ENCODE data around the gene C21orf91.

The C21orf91 gene

DNA sequence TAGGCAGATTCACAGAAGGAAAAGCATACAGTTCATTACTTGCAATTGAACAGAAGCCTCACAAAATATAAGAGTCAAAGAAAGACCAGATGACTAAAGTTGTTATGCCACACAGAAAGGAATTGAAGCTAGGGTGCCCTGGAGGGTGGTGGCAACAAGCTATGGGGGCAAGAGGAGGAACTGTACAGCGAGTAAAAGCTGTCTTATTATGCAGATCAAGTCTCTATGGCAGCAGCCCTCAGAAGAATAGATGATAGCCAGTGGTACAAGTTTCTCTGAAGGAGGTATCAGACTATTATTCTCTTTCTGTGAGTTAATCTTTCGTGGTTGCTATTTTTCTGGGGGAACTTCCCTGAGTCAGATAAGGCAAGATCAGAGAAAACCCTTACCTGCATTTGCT lies 72.2 kb downstream of the C21orf91 start:
- FAIRE-seq (no peak), DNase-seq (ENCODE audit: insufficient read length, low spot score) (no peak)
- no peak for TF ChIP-seq POLR2A (IDR thresholded peaks at IDR 0.05; ENCODE audit: low read depth, low read length)

DNA sequence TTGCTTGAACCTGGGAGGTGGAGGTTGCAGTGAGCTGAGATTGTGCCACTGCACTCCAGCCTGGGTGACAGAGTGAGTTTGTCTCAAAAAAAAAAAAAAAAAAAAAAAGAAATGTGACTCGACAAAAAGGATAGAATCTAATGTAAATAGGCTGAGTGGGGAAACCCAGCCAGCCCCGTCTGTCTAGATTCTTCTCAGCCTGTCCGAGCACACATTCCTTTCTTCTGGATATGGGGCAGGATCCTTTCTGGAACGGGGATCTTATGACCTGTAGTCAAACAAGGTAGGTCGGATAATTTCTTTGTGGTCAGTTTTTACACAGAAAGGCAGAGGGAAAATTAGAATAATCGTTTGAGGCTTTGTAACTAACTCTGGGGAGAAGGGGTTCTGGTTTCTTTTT lies 74.1 kb downstream of the C21orf91 start:
- no peak for TF ChIP-seq POLR2A (IDR thresholded peaks at IDR 0.05; ENCODE audit: low read depth, low read length)
- FAIRE-seq (no peak), DNase-seq (ENCODE audit: insufficient read length, low spot score) (no peak)

DNA sequence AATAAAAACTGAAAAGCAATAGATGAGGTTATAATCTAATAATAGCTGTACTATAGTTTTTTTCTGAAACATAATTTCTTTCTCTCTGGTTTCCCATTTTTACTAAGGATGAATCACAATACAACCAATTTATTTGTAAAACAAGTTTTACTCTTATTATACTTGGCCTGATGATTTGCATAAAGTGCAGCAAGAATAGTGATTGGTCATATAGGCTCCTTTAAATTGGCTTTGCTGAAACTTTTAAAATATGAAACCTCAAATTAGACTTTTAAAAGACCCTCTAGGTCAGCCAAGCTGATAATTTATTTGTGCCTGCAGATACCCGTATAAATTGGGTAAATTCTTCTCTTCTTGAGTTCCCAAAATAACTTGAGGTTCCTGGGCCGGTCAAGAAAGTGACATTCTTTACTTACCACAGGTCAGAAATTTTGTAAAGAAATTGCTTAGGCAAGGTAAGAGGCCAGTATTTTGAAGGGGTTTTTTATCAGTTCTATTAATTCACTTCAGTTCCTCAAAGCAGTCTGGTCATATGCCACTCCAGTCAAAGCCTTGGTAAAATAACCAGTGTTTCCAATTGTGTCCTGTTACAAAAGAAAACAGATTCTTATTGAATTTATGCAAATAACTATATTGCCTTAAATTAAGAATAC lies 76.1 kb downstream of the C21orf91 start:
- DNase-seq (ENCODE audit: insufficient read length, low spot score): no peak
- TF ChIP-seq POLR2A (IDR thresholded peaks at IDR 0.05; ENCODE audit: low read depth, low read length): no peak
- no peak for FAIRE-seq

DNA sequence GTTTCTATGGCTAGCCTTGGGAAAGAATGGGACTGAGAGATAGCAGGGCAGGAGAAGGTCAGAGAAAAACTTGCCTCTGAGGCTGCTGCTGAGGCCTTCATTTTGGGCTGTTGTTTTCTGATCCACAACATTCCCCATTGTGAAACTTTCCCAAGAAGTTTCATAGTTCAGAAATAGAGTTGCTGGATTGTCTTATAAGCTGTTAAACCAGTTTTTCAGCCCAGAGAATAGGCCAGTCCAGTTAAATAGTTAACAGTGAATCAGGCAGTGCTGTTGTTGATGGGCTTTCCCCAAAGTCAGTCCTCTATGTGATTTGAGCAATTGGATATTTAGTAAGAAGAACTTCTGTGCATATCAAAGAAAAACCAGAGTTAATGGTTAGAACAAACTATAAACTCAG lies 77.0 kb downstream of the C21orf91 start:
- no peak for DNase-seq (ENCODE audit: insufficient read length, low spot score)
- no peak for TF ChIP-seq POLR2A (IDR thresholded peaks at IDR 0.05; ENCODE audit: low read depth, low read length)
- FAIRE-seq: no peak

All from H54 (cell line).